GM12878 (cell line): ENCODE results near the gene NLRP6. TPM values are rescaled to one million over a fixed set of nuclear protein-coding genes. Genes with fewer than 3 reads are reported as not detected.

Source experiments
- ATAC-seq: fragments of 200-7000 bp; cut with Tn5 transposase; 3 replicates; pipeline ENCODE4 v1.9.1; 2020; ENCODE audit warnings: mild to moderate bottlenecking, moderate library complexity
- BruUV-seq: library from RNA; stranded (reverse); fragments of 400-500 nt; replicated peaks from 2 replicates; lab custom pipeline; 2021; lab: Mats Ljungman, UMichigan
- CTCF ChIA-PET: fragments of 300-600 bp; sonication (Branson Sonifier 250); formaldehyde crosslinking; extraction: SDS; loops from one replicate; lab custom pipeline; 2021; ENCODE audit warnings: inconsistent platforms; lab: Yijun Ruan, JAX
- POLR2A ChIA-PET: fragments of 350-600 bp; formaldehyde crosslinking; extraction: SDS; loops from one replicate; lab custom pipeline; 2021; ENCODE audit warnings: inconsistent platforms; lab: Charles Lee
- RAD21 ChIA-PET: fragments of 300-600 bp; sonication (Branson Sonifier 250); formaldehyde crosslinking; loops from one replicate; lab custom pipeline; 2023; ENCODE audit warnings: antibody characterized with exemption; ENCODE audit not compliant: unreplicated experiment; lab: Charles Lee
- SMC1A ChIA-PET: fragments of 300-600 bp; sonication (Branson Sonifier 250); formaldehyde crosslinking; loops from one replicate; lab custom pipeline; 2023; ENCODE audit not compliant: unreplicated experiment, uncharacterized antibody; lab: Charles Lee
- DNase-seq: peaks from one replicate; pipeline ENCODE4 v3.0.0-alpha.2; 2011; ENCODE audit warnings: low read depth, low spot score
- FAIRE-seq: peaks from 3 replicates; lab custom pipeline; 2011; peaks lifted over from hg19 to GRCh38; lab: Jason Lieb, UNC
- H2AFZ ChIP-seq: 2 replicates; pipeline ENCODE4 v1.6.0; 2011; ENCODE audit warnings: low read depth, low read length, control low read depth; ENCODE audit not compliant: control insufficient read depth
- H3K27ac ChIP-seq: 2 replicates; pipeline ENCODE4 v1.5.1; 2011; ENCODE audit warnings: control low read depth; ENCODE audit not compliant: control insufficient read depth, insufficient read depth
- H3K27me3 ChIP-seq, 2 experiments: replicated peaks in 1 of 2; 2 replicates each; pipeline versions ENCODE4 v1.6.0 to v1.6.1; 2011; ENCODE audit warnings: low read length in 1 of 2; ENCODE audit not compliant: control insufficient read depth in 2 of 2, insufficient read depth in 2 of 2
- H3K36me3 ChIP-seq, 2 experiments: 2 replicates each; pipeline ENCODE4 v1.5.1; 2011; ENCODE audit warnings: low read length in 1 of 2; ENCODE audit not compliant: control insufficient read depth in 2 of 2, insufficient read depth in 2 of 2
- H3K4me1 ChIP-seq: 2 replicates; pipeline ENCODE4 v1.6.1; 2011; ENCODE audit warnings: mild to moderate bottlenecking, low read length, moderate library complexity, mixed read lengths; ENCODE audit not compliant: control insufficient read depth, insufficient read depth
- H3K4me2 ChIP-seq: 2 replicates; pipeline ENCODE4 v1.6.0; 2011; ENCODE audit warnings: control low read depth; ENCODE audit not compliant: control insufficient read depth, insufficient read depth
- H3K4me3 ChIP-seq: fragments of 200-600 bp; sonication (generic); 2 replicates; pipeline ENCODE4 v1.5.1; 2016
- H3K79me2 ChIP-seq: 2 replicates; pipeline ENCODE4 v1.6.0; 2011; ENCODE audit warnings: low read length; ENCODE audit not compliant: control insufficient read depth, insufficient read depth
- H3K9ac ChIP-seq: 2 replicates; pipeline ENCODE4 v1.8.0; 2011; ENCODE audit warnings: low read length, control low read depth, mixed read lengths; ENCODE audit not compliant: control insufficient read depth, insufficient read depth
- H3K9me3 ChIP-seq: replicated peaks from 3 replicates; pipeline ENCODE4 v1.5.1; 2011; ENCODE audit warnings: mild to moderate bottlenecking, low read length; ENCODE audit not compliant: control insufficient read depth, insufficient read depth
- H4K20me1 ChIP-seq: 2 replicates; pipeline ENCODE4 v1.6.0; 2011; ENCODE audit not compliant: control insufficient read depth, insufficient read depth
- ETV6 ChIP-seq, 2 experiments: fragments of 450-650 bp in 1 of 2; IDR thresholded peaks in 1 of 2; conservative IDR thresholded peaks in 1 of 2; 2 replicates each; pipeline ENCODE4 v1.6.1; 2014; ENCODE audit warnings: antibody characterized with exemption in 1 of 2, borderline replicate concordance in 1 of 2, low read depth in 1 of 2, mild to moderate bottlenecking in 1 of 2, moderate library complexity in 1 of 2
- FOS ChIP-seq: IDR thresholded peaks from 3 replicates; pipeline ENCODE4 v1.6.1; 2011; ENCODE audit warnings: borderline replicate concordance; ENCODE audit not compliant: insufficient read length; ENCODE audit errors: extremely low read depth
- FOXK2 ChIP-seq: fragments of 450-650 bp; IDR thresholded peaks from 2 replicates; pipeline ENCODE4 v1.6.1; 2017; ENCODE audit warnings: mild to moderate bottlenecking, moderate library complexity
- HDGF ChIP-seq: fragments of 450-650 bp; IDR thresholded peaks from 2 replicates; pipeline ENCODE4 v1.6.1; 2016; ENCODE audit warnings: antibody characterized with exemption
- NFIC ChIP-seq: IDR thresholded peaks from 2 replicates; pipeline ENCODE4 v1.6.1; 2012; ENCODE audit warnings: low read depth, mild to moderate bottlenecking, inconsistent platforms, low read length, moderate library complexity
- NFXL1 ChIP-seq: fragments of 450-650 bp; IDR thresholded peaks from 2 replicates; pipeline ENCODE4 v1.6.1; 2017; ENCODE audit warnings: antibody characterized with exemption, mild to moderate bottlenecking, borderline replicate concordance
- PBX3 ChIP-seq: IDR thresholded peaks from 2 replicates; pipeline ENCODE4 v1.6.1; 2011; ENCODE audit warnings: mild to moderate bottlenecking, low read depth, low read length, moderate library complexity; ENCODE audit not compliant: insufficient replicate concordance
- SIN3A ChIP-seq: IDR thresholded peaks from 2 replicates; pipeline ENCODE4 v1.6.1; 2012; ENCODE audit warnings: low read depth, low read length, improper control_type of control experiment
- SMAD5 ChIP-seq: IDR thresholded peaks from 2 replicates; pipeline ENCODE4 v1.6.1; 2016; ENCODE audit warnings: antibody characterized with exemption, low read depth
- SMARCA5 ChIP-seq: fragments of 450-650 bp; IDR thresholded peaks from 2 replicates; pipeline ENCODE4 v1.6.1; 2017; ENCODE audit warnings: mild to moderate bottlenecking
- ZNF274 ChIP-seq: IDR thresholded peaks from one replicate; pipeline ENCODE4 v1.8.0; 2011; ENCODE audit not compliant: insufficient read length, insufficient read depth
- ZZZ3 ChIP-seq: IDR thresholded peaks from 2 replicates; pipeline ENCODE4 v1.6.1; 2011; ENCODE audit warnings: low read depth; ENCODE audit not compliant: control insufficient read depth, insufficient read length
- WGBS: methylation state at CpG from one replicate; pipeline ENCODE4 v1.1.6; 2016; ENCODE audit warnings: low lambda C conversion rate; ENCODE audit not compliant: insufficient replicate concordance, insufficient coverage; ENCODE audit errors: missing lambda C conversion rate; 5-methylcytosine and 5-hydroxymethylcytosine counted together
- in situ Hi-C: fragments of 300-500 bp; cut with MboI; formaldehyde crosslinking; loops from 9 replicates; pipeline ENCODE4 v1.14.3; 2018; ENCODE audit warnings: mixed read lengths
- intact Hi-C: fragments of 100-400 bp; cut with micrococcal nuclease; formaldehyde crosslinking; loops from one replicate; pipeline ENCODE4 v1.14.2; 2022; ENCODE audit not compliant: unreplicated experiment
- polyA plus RNA-seq, 11 experiments: library from polyadenylated mRNA; depleted of rRNA in 4 of 11; unstranded in 6 of 11; stranded (reverse) in 5 of 11; fragments of >200 nt; fragmentation: Nextera tagmentation in 4 of 11; fragmentation: Illumina TruSeq in 1 of 11; extraction: Ambion mirVana in 4 of 11; extraction: Trizol in 1 of 11; gene quantifications; 1 replicate in 1 of 11; 2 replicates in 10 of 11; pipeline versions ENCODE4 v1.2.1 to v1.2.3, GENCODE V29; 2011 to 2016; ENCODE audit warnings: inconsistent platforms in 2 of 11, missing spikeins in 2 of 11, low read depth in 1 of 11
- total RNA-seq, 4 experiments: library from RNA; depleted of rRNA in 3 of 4; stranded (reverse); fragments of >200 nt in 3 of 4; fragmentation: Illumina TruSeq in 1 of 4; extraction: Trizol in 1 of 4; gene quantifications; 2 replicates each; pipeline versions ENCODE4 v1.2.1 to v1.2.3, GENCODE V29; 2013 to 2021
- TF ChIP-seq, protein P1 (sequence below): fragments of 450-650 bp; formaldehyde crosslinking; IDR thresholded peaks from 2 replicates; pipeline ENCODE4 v1.4.0; 2020; ENCODE audit warnings: mild to moderate bottlenecking, moderate library complexity
- TF ChIP-seq, protein P2 (sequence below): IDR thresholded peaks from 2 replicates; pipeline ENCODE4 v1.6.1; 2012; ENCODE audit warnings: low read length, inconsistent platforms
- TF ChIP-seq, protein P3 (sequence below): IDR thresholded peaks from 2 replicates; pipeline ENCODE4 v1.6.1; 2011; ENCODE audit warnings: low read depth, low read length, improper control_type of control experiment, borderline replicate concordance

NLRP6 gene
- total and polyA plus RNA-seq, 10 of the 15 experiments (the other 5 are each of a cell fraction or from before 2014, with no cell fraction given): 0.03 to 0.11 TPM; not detected in 8

GRCh38 chr11:282171-282570 is 4.0 kb downstream of the NLRP6 start:
- TF ChIP-seq ZZZ3 (no peak), PBX3 (no peak), NFXL1 (no peak), SIN3A (no peak), NFIC (no peak), SMAD5 (no peak), HDGF (no peak), FOS (no peak), FOXK2 (no peak), ETV6 (conservative IDR thresholded peaks at IDR 0.05 in 1 of 2, IDR thresholded peaks at IDR 0.05 in 1 of 2; ENCODE audit: borderline replicate concordance in 1 of 2, low read depth in 1 of 2) (no peak), SMARCA5 (no peak), ZNF274 (no peak)
- TF ChIP-seq, protein P1, sequence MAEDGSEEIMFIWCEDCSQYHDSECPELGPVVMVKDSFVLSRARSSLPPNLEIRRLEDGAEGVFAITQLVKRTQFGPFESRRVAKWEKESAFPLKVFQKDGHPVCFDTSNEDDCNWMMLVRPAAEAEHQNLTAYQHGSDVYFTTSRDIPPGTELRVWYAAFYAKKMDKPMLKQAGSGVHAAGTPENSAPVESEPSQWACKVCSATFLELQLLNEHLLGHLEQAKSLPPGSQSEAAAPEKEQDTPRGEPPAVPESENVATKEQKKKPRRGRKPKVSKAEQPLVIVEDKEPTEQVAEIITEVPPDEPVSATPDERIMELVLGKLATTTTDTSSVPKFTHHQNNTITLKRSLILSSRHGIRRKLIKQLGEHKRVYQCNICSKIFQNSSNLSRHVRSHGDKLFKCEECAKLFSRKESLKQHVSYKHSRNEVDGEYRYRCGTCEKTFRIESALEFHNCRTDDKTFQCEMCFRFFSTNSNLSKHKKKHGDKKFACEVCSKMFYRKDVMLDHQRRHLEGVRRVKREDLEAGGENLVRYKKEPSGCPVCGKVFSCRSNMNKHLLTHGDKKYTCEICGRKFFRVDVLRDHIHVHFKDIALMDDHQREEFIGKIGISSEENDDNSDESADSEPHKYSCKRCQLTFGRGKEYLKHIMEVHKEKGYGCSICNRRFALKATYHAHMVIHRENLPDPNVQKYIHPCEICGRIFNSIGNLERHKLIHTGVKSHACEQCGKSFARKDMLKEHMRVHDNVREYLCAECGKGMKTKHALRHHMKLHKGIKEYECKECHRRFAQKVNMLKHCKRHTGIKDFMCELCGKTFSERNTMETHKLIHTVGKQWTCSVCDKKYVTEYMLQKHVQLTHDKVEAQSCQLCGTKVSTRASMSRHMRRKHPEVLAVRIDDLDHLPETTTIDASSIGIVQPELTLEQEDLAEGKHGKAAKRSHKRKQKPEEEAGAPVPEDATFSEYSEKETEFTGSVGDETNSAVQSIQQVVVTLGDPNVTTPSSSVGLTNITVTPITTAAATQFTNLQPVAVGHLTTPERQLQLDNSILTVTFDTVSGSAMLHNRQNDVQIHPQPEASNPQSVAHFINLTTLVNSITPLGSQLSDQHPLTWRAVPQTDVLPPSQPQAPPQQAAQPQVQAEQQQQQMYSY: no peak
- TF ChIP-seq, protein P2, sequence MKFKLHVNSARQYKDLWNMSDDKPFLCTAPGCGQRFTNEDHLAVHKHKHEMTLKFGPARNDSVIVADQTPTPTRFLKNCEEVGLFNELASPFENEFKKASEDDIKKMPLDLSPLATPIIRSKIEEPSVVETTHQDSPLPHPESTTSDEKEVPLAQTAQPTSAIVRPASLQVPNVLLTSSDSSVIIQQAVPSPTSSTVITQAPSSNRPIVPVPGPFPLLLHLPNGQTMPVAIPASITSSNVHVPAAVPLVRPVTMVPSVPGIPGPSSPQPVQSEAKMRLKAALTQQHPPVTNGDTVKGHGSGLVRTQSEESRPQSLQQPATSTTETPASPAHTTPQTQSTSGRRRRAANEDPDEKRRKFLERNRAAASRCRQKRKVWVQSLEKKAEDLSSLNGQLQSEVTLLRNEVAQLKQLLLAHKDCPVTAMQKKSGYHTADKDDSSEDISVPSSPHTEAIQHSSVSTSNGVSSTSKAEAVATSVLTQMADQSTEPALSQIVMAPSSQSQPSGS: no peak
- TF ChIP-seq, protein P3, sequence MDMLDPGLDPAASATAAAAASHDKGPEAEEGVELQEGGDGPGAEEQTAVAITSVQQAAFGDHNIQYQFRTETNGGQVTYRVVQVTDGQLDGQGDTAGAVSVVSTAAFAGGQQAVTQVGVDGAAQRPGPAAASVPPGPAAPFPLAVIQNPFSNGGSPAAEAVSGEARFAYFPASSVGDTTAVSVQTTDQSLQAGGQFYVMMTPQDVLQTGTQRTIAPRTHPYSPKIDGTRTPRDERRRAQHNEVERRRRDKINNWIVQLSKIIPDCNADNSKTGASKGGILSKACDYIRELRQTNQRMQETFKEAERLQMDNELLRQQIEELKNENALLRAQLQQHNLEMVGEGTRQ: no peak
- H3K36me3 ChIP-seq: no peaks in the 10 kb centered on the region
- peaks cover 15 to 20% of the 10 kb centered on the region in 2 experiments for H3K27me3 ChIP-seq
- intact Hi-C loops: no loop called here
- no peaks in the 10 kb centered on the region for H3K9me3 ChIP-seq
- no peaks in the 10 kb centered on the region; the same call in 1 of the 2 replicates for H3K4me1 ChIP-seq
- ChIA-PET RAD21 (no interaction called here), SMC1A (interaction anchor here (0.8 kb wide), 1 partner anchor 45 kb away, joined by 3 read pairs; no protein-coding TSS in a partner anchor), CTCF (no interaction called here), POLR2A (interaction anchor here (0.9 kb wide), 2 partner anchors 25 to 141 kb away, joined by 3 to 6 read pairs; no protein-coding TSS in a partner anchor)
- FAIRE-seq (no peak), DNase-seq (no peak), ATAC-seq (no peak)
- H3K27ac ChIP-seq: no peak overlapping the region
- H3K9ac ChIP-seq: no peak overlapping the region
- in situ Hi-C loops: no loop called here
- H3K4me2 ChIP-seq: no peak overlapping the region
- no peaks in the 10 kb centered on the region for H4K20me1 ChIP-seq
- no TSS peak for BruUV-seq
- no peaks in the 10 kb centered on the region for H3K79me2 ChIP-seq
- 31% methylated on average over 4 of the region's 4 CpGs for WGBS
- H2AFZ ChIP-seq: no peak overlapping the region
- no peak overlapping the region for H3K4me3 ChIP-seq
